Medulla oblongata (tissue), 1 donor: Measurements from ENCODE around the gene PCDHGA6.
"Not testable (repeated sequence)": the region's sequence is repeated elsewhere in the genome, so short reads cannot be mapped to it uniquely, and the experiment has no call there.

Experiments
- DNase-seq: peaks from one replicate; pipeline ENCODE4 v3.0.0-alpha.2; 2015; ENCODE audit errors: extremely low spot score

Gene PCDHGA6

GRCh38 chr5:141373673-141374317 lies at the start of gene PCDHGA6:
PCDHGA6 (plus strand) TSS chr5:141373891; CDS start chr5:141374084, 193 bp downstream.
- no peak for DNase-seq

GRCh38 chr5:141326088-141326854 lies 47.4 kb upstream of the PCDHGA6 start:
- peak; percentile 81 for DNase-seq

- DNase-seq: no peak
Measured at GRCh38 chr5:141328231-141328630, 45.5 kb upstream of the PCDHGA6 start.

- DNase-seq: no peak
Measured at GRCh38 chr5:141330299-141331080, 43.2 kb upstream of the PCDHGA6 start, which contains the start of gene PCDHGA1. PCDHGA1 (plus strand) TSS chr5:141330514.

GRCh38 chr5:141332571-141332970 lies 41.1 kb upstream of the PCDHGA6 start:
- not testable (repeated sequence) for DNase-seq

- peak; percentile 9 for DNase-seq
Measured at GRCh38 chr5:141338538-141339306, 35.0 kb upstream of the PCDHGA6 start, which contains the start of gene PCDHGA2. PCDHGA2 (plus strand) TSS chr5:141338760.

GRCh38 chr5:141340781-141341354 lies 32.8 kb upstream of the PCDHGA6 start:
- not testable (repeated sequence) for DNase-seq

- no peak for DNase-seq
Measured at GRCh38 chr5:141342773-141343172, 30.9 kb upstream of the PCDHGA6 start.

GRCh38 chr5:141343242-141343952 lies 30.3 kb upstream of the PCDHGA6 start, which contains the start of gene PCDHGA3:
PCDHGA3 (plus strand) TSS chr5:141343829; CDS start chr5:141344034, 205 bp downstream.
- no peak for DNase-seq

GRCh38 chr5:141343953-141344463 lies 29.7 kb upstream of the PCDHGA6 start:
- no peak for DNase-seq

- DNase-seq: no peak
Measured at GRCh38 chr5:141345327-141345726, 28.4 kb upstream of the PCDHGA6 start.

GRCh38 chr5:141346017-141346416 lies 27.7 kb upstream of the PCDHGA6 start:
- not testable (repeated sequence) for DNase-seq

- peak; percentile 46 for DNase-seq
Measured at GRCh38 chr5:141349917-141350619, 23.6 kb upstream of the PCDHGA6 start, which contains the start of gene PCDHGB1. PCDHGB1 (plus strand) TSS chr5:141350099; CDS start chr5:141350261, 162 bp downstream.

GRCh38 chr5:141351591-141351990 lies 22.1 kb upstream of the PCDHGA6 start:
- no peak for DNase-seq

- DNase-seq: no peak
Measured at GRCh38 chr5:141354900-141355469, 18.7 kb upstream of the PCDHGA6 start, which contains the start of gene PCDHGA4. PCDHGA4 (plus strand) TSS chr5:141355021; CDS start chr5:141355108, 87 bp downstream.

GRCh38 chr5:141355641-141356040 lies 18.1 kb upstream of the PCDHGA6 start:
- DNase-seq: no peak

GRCh38 chr5:141356133-141356532 lies 17.6 kb upstream of the PCDHGA6 start:
- no peak for DNase-seq

GRCh38 chr5:141356950-141357349 lies 16.7 kb upstream of the PCDHGA6 start:
- no peak for DNase-seq
